Activated T-cell treated with anti-CD3 and anti-CD28 coated beads for 24 hours (primary cell): ENCODE results near the gene SPCS3.
A peak's percentile ranks its signal among the peaks of the same experiment; 100 is the strongest.
"Not testable (repeated sequence)": the region's sequence is repeated elsewhere in the genome, so short reads cannot be mapped to it uniquely, and the experiment has no call there.

Source experiments
- DNase-seq: peaks from one replicate; pipeline ENCODE4 v3.0.0-alpha.2; 2020; ENCODE audit warnings: low read depth

The SPCS3 gene

GRCh38 chr4:176306837-176307665 is 12.7 kb upstream of the SPCS3 start:
- DNase-seq = no peak

- no peak for DNase-seq
Measured at GRCh38 chr4:176307666-176307930, 12.2 kb upstream of the SPCS3 start.

- no peak for DNase-seq
Measured at GRCh38 chr4:176308441-176308840, 11.3 kb upstream of the SPCS3 start.

GRCh38 chr4:176309046-176309445 is 10.7 kb upstream of the SPCS3 start:
- no peak for DNase-seq

GRCh38 chr4:176309772-176310171 is 10.0 kb upstream of the SPCS3 start:
- DNase-seq = no peak

GRCh38 chr4:176313596-176314336 is 6.0 kb upstream of the SPCS3 start:
- no peak for DNase-seq

GRCh38 chr4:176319151-176319703 is 539 bp upstream of the SPCS3 start:
- DNase-seq = no peak

GRCh38 chr4:176320340-176320975 is 692 bp downstream of the SPCS3 start:
- peak; percentile 87 for DNase-seq

- DNase-seq = no peak
Measured at GRCh38 chr4:176320976-176321361, 1.2 kb downstream of the SPCS3 start.

- no peak for DNase-seq
Measured at GRCh38 chr4:176321589-176321988, 1.8 kb downstream of the SPCS3 start.

GRCh38 chr4:176323511-176324160 is 3.9 kb downstream of the SPCS3 start:
- DNase-seq = no peak

GRCh38 chr4:176324876-176325275 is 5.1 kb downstream of the SPCS3 start:
- not testable (repeated sequence) for DNase-seq

GRCh38 chr4:176333076-176333475 is 13.3 kb downstream of the SPCS3 start:
- no peak for DNase-seq

- DNase-seq = no peak
Measured at GRCh38 chr4:176334066-176334465, 14.3 kb downstream of the SPCS3 start.

GRCh38 chr4:176335421-176335820 is 15.7 kb downstream of the SPCS3 start:
- DNase-seq = no peak

GRCh38 chr4:176339936-176340761 is 20.4 kb downstream of the SPCS3 start:
- DNase-seq = no peak

GRCh38 chr4:176340871-176341685 is 21.3 kb downstream of the SPCS3 start:
- no peak for DNase-seq

- DNase-seq = no peak
Measured at GRCh38 chr4:176342384-176342783, 22.6 kb downstream of the SPCS3 start.

- DNase-seq = no peak
Measured at GRCh38 chr4:176343286-176343685, 23.5 kb downstream of the SPCS3 start.

GRCh38 chr4:176345346-176345745 is 25.6 kb downstream of the SPCS3 start:
- DNase-seq = not testable (repeated sequence)

GRCh38 chr4:176346836-176347235 is 27.1 kb downstream of the SPCS3 start:
- DNase-seq = not testable (repeated sequence)
